22Rv1 (cell line): Measurements from ENCODE around the gene ESRRA.

Experiments used
- ZFX ChIP-seq: fragments of 450-650 bp; IDR thresholded peaks from 2 replicates; pipeline ENCODE4 v1.6.1; 2017; ENCODE audit warnings: antibody characterized with exemption, borderline replicate concordance
- TF ChIP-seq, protein P1 (sequence below): fragments of 450-650 bp; IDR thresholded peaks from 2 replicates; pipeline ENCODE4 v1.5.1; 2017; ENCODE audit warnings: mild to moderate bottlenecking

DNA sequence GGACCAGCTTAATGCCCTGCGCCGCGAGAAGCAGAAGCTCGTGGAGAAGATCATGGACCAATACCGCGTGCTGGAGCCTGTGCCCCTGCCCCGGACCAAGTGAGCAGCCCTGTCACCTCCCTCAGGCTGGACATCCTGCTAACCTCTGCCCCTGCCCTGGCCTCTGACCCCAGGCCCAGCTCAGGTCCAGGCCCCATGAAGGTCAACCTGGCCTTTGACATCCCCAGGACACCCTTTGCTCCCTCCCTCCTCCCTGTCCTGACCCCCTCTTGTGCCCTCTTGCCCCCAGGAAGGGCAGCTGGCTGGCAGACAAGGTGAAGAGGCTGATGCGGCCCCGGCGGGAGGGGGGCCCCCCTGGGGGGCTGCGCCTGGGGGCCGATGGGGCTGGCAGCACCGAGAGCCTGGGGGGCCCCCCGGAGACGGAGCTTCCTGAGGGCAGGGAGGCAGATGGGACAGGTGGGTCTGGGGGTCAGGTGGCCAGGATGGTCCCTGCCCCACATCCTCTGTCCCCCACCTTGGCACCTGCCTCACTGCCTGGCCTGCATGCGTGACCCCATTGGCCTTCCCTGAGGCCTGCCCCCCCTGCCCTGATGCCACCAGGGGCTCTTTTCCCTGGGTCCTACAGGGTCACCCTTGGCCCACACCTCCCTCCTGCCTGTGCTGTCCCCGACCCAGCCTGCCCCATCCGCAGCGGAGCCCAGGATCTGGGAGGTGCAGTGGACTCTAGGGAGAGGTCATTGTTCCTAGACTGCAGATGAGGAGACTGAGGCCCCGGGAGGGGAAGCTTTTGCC is 48.6 kb downstream of the ESRRA start:
- TF ChIP-seq, protein P1, sequence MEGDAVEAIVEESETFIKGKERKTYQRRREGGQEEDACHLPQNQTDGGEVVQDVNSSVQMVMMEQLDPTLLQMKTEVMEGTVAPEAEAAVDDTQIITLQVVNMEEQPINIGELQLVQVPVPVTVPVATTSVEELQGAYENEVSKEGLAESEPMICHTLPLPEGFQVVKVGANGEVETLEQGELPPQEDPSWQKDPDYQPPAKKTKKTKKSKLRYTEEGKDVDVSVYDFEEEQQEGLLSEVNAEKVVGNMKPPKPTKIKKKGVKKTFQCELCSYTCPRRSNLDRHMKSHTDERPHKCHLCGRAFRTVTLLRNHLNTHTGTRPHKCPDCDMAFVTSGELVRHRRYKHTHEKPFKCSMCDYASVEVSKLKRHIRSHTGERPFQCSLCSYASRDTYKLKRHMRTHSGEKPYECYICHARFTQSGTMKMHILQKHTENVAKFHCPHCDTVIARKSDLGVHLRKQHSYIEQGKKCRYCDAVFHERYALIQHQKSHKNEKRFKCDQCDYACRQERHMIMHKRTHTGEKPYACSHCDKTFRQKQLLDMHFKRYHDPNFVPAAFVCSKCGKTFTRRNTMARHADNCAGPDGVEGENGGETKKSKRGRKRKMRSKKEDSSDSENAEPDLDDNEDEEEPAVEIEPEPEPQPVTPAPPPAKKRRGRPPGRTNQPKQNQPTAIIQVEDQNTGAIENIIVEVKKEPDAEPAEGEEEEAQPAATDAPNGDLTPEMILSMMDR = no peak
- TF ChIP-seq ZFX = no peak
